GM23338 (cell line): ENCODE measurements around the gene HRAS. TPM values are rescaled to one million over a fixed set of nuclear protein-coding genes. Genes with fewer than 3 reads are reported as not detected.

ENCODE experiments used
- ATAC-seq: fragments of 200-7000 bp; cut with Tn5 transposase; 3 replicates; pipeline ENCODE4 v1.9.1; 2020
- DNase-seq: peaks from one replicate; pipeline ENCODE4 v3.0.0-alpha.2; 2015; ENCODE audit warnings: low spot score
- H2AFZ ChIP-seq: fragments of 200-600 bp; sonication (generic); 2 replicates; pipeline ENCODE4 v1.8.0; 2016; ENCODE audit warnings: antibody characterized with exemption, mild to moderate bottlenecking, moderate library complexity
- H3F3A ChIP-seq: fragments of 200-600 bp; sonication (generic); replicated peaks from 2 replicates; pipeline ENCODE4 v1.8.0; 2017; ENCODE audit warnings: antibody characterized with exemption, mixed run types, low read depth
- H3K27ac ChIP-seq: fragments of 200-600 bp; sonication (generic); 2 replicates; pipeline ENCODE4 v1.6.1; 2016; ENCODE audit warnings: low read depth
- H3K27me3 ChIP-seq: fragments of 200-600 bp; sonication (generic); 2 replicates; pipeline ENCODE4 v1.8.0; 2016; ENCODE audit warnings: mild to moderate bottlenecking, mixed run types, moderate library complexity; ENCODE audit not compliant: insufficient read depth
- H3K36me3 ChIP-seq: fragments of 200-600 bp; sonication (generic); 2 replicates; pipeline ENCODE4 v1.8.0; 2016; ENCODE audit warnings: mild to moderate bottlenecking; ENCODE audit not compliant: insufficient read depth
- H3K4me1 ChIP-seq: fragments of 200-600 bp; sonication (generic); 2 replicates; pipeline ENCODE4 v1.8.0; 2016; ENCODE audit warnings: mild to moderate bottlenecking, moderate library complexity; ENCODE audit not compliant: insufficient read depth
- H3K4me2 ChIP-seq: fragments of 200-600 bp; sonication (generic); 2 replicates; pipeline ENCODE4 v1.7.1; 2017; ENCODE audit warnings: mixed run types
- H3K4me3 ChIP-seq: fragments of 200-600 bp; sonication (generic); 2 replicates; pipeline ENCODE4 v1.6.1; 2016; ENCODE audit warnings: mixed run types
- H3K79me2 ChIP-seq: fragments of 200-600 bp; sonication (generic); replicated peaks from 2 replicates; pipeline ENCODE4 v1.8.0; 2017; ENCODE audit warnings: mild to moderate bottlenecking; ENCODE audit not compliant: insufficient read depth
- H3K9me2 ChIP-seq: fragments of 200-600 bp; sonication (generic); 2 replicates; pipeline ENCODE4 v1.8.0; 2017; ENCODE audit not compliant: insufficient read depth
- H4K20me1 ChIP-seq: fragments of 200-600 bp; sonication (generic); replicated peaks from 2 replicates; pipeline ENCODE4 v1.8.0; 2017; ENCODE audit warnings: mild to moderate bottlenecking; ENCODE audit not compliant: insufficient read depth
- H3K27ac Mint-ChIP-seq: 2 replicates; pipeline ENCODE4 v1.8.0; 2020; ENCODE audit warnings: inconsistent platforms, mild to moderate bottlenecking, moderate library complexity, mixed read lengths
- H3K27me3 Mint-ChIP-seq: 3 replicates; pipeline ENCODE4 v1.8.0; 2022; ENCODE audit warnings: low read depth, mild to moderate bottlenecking, moderate library complexity, mixed read lengths, inconsistent platforms; ENCODE audit not compliant: insufficient read depth, poor library complexity
- H3K36me3 Mint-ChIP-seq: 3 replicates; pipeline ENCODE4 v1.8.0; 2021; ENCODE audit warnings: low read depth, mild to moderate bottlenecking, inconsistent platforms, moderate library complexity, mixed read lengths
- H3K4me1 Mint-ChIP-seq: 3 replicates; pipeline ENCODE4 v1.8.0; 2020; ENCODE audit warnings: mild to moderate bottlenecking, inconsistent platforms, mixed read lengths
- H3K4me3 Mint-ChIP-seq: 3 replicates; pipeline ENCODE4 v1.8.0; 2021; ENCODE audit warnings: moderate library complexity, mild to moderate bottlenecking, inconsistent platforms, mixed read lengths
- H3K9me3 Mint-ChIP-seq: 3 replicates; pipeline ENCODE4 v1.8.0; 2020; ENCODE audit warnings: moderate library complexity, mild to moderate bottlenecking, inconsistent platforms, mixed read lengths
- EZH2phosphoT487 ChIP-seq: fragments of 200-600 bp; sonication (generic); IDR thresholded peaks from one replicate; pipeline ENCODE4 v1.8.1; 2018; ENCODE audit warnings: antibody characterized with exemption; ENCODE audit not compliant: unreplicated experiment
- JUNB ChIP-seq: IDR thresholded peaks from one replicate; pipeline ENCODE4 v1.6.1; 2016; ENCODE audit warnings: antibody characterized with exemption; ENCODE audit not compliant: unreplicated experiment
- NANOG ChIP-seq: IDR thresholded peaks from 2 replicates; pipeline ENCODE4 v1.6.1; 2016; ENCODE audit warnings: antibody characterized with exemption, borderline replicate concordance
- POLR2AphosphoS5 ChIP-seq: IDR thresholded peaks from 2 replicates; pipeline ENCODE4 v1.6.1; 2016; ENCODE audit warnings: antibody characterized with exemption, low read depth
- STAT1 ChIP-seq: IDR thresholded peaks from one replicate; pipeline ENCODE4 v1.6.1; 2016; ENCODE audit warnings: antibody characterized with exemption; ENCODE audit not compliant: unreplicated experiment
- ZNF331 ChIP-seq: fragments of 250-450 bp; sonication (Bioruptor Pico); IDR thresholded peaks from 2 replicates; pipeline ENCODE4 v1.5.0; 2020; ENCODE audit warnings: low read depth, mild to moderate bottlenecking, moderate library complexity
- polyA plus RNA-seq: library from polyadenylated mRNA; unstranded; fragments of >200 nt; fragmentation: Nextera tagmentation; extraction: Ambion mirVana; gene quantifications from 2 replicates; pipeline ENCODE4 v1.2.1, GENCODE V29; 2016
- total RNA-seq: library from RNA; depleted of rRNA; stranded (reverse); fragments of >200 nt; shearing (Covaris generic); gene quantifications from 2 replicates; pipeline ENCODE4 v1.2.3, GENCODE V29; 2014
- TF ChIP-seq, protein P1 (sequence below): fragments of 250-450 bp; sonication (Bioruptor Pico); IDR thresholded peaks from 2 replicates; pipeline ENCODE4 v1.5.0; 2020; ENCODE audit warnings: mild to moderate bottlenecking, moderate library complexity
- TF ChIP-seq, protein P2 (sequence below): IDR thresholded peaks from 2 replicates; pipeline ENCODE4 v1.6.1; 2016; ENCODE audit warnings: antibody characterized with exemption
- TF ChIP-seq, protein P3 (sequence below): IDR thresholded peaks from one replicate; pipeline ENCODE4 v1.6.1; 2018; ENCODE audit warnings: antibody characterized with exemption; ENCODE audit not compliant: unreplicated experiment
- TF ChIP-seq, protein P4 (sequence below), 2 experiments: fragments of 200-600 bp in 1 of 2; sonication (generic) in 1 of 2; conservative IDR thresholded peaks; 2 replicates each; pipeline versions ENCODE4 v1.5.1 to v1.6.1; 2016 to 2017; ENCODE audit warnings: antibody characterized with exemption in 2 of 2, low read depth in 2 of 2, mild to moderate bottlenecking in 2 of 2, moderate library complexity in 1 of 2

HRAS gene
- total and polyA plus RNA-seq, 2 experiments from 2014 or later, result 37.9 to 48.7 TPM

DNA sequence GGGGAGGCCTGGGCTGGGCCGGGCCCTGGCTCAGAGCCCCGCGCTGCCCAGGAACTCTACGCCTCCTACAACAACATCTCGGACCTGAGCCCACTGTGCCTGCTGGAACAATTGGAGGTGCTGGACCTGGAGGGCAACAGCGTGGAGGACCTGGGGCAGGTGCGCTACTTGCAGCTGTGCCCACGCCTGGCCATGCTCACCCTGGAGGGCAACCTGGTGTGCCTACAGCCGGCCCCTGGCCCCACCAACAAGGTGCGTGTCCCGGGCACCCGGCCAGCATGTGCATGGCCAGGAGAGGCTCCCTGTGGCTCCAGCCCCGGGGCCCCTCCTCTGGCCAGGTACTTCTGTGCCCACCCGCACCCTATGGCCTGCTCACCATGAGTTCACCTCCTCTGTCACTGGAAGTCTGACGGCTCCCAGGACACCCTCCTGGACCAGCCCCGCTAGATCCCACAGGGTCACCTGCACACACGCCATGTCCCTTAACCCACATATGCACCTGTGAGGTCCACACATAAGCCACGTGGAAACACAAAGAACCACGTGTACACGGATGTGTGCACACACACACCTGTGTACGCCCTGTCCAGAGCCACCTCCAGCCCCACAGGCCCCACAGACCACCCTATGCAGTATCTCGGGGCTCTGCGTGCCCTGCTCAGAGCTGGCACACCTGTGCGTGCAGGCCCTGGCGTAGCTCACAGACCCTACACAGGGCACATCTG is 14.8 kb upstream of the HRAS start:
- Histone ChIP-seq H3K27ac (no peak overlapping the region), H3F3A (0 out of 2 replicates have a peak, but pooled peaks cover 7% of the 10 kb centered on the region), H2AFZ (no peak overlapping the region), H3K79me2 (no peaks in the 10 kb centered on the region), H3K4me3 (no peak overlapping the region), H3K9me2 (no peaks in the 10 kb centered on the region), H4K20me1 (no peaks in the 10 kb centered on the region), H3K27me3 (no peaks in the 10 kb centered on the region), H3K36me3 (no peaks in the 10 kb centered on the region), H3K4me1 (no peaks in the 10 kb centered on the region), H3K4me2 (no peak overlapping the region)
- DNase-seq (no peak), ATAC-seq (no peak)
- Mint-ChIP-seq H3K36me3 (no peaks in the 10 kb centered on the region), H3K27ac (no peak overlapping the region), H3K9me3 (no peaks in the 10 kb centered on the region), H3K27me3 (peaks cover 8% of the 10 kb centered on the region), H3K4me3 (no peak overlapping the region), H3K4me1 (no peaks in the 10 kb centered on the region; the same call in 2 of the 3 replicates)
- TF ChIP-seq, protein P1, sequence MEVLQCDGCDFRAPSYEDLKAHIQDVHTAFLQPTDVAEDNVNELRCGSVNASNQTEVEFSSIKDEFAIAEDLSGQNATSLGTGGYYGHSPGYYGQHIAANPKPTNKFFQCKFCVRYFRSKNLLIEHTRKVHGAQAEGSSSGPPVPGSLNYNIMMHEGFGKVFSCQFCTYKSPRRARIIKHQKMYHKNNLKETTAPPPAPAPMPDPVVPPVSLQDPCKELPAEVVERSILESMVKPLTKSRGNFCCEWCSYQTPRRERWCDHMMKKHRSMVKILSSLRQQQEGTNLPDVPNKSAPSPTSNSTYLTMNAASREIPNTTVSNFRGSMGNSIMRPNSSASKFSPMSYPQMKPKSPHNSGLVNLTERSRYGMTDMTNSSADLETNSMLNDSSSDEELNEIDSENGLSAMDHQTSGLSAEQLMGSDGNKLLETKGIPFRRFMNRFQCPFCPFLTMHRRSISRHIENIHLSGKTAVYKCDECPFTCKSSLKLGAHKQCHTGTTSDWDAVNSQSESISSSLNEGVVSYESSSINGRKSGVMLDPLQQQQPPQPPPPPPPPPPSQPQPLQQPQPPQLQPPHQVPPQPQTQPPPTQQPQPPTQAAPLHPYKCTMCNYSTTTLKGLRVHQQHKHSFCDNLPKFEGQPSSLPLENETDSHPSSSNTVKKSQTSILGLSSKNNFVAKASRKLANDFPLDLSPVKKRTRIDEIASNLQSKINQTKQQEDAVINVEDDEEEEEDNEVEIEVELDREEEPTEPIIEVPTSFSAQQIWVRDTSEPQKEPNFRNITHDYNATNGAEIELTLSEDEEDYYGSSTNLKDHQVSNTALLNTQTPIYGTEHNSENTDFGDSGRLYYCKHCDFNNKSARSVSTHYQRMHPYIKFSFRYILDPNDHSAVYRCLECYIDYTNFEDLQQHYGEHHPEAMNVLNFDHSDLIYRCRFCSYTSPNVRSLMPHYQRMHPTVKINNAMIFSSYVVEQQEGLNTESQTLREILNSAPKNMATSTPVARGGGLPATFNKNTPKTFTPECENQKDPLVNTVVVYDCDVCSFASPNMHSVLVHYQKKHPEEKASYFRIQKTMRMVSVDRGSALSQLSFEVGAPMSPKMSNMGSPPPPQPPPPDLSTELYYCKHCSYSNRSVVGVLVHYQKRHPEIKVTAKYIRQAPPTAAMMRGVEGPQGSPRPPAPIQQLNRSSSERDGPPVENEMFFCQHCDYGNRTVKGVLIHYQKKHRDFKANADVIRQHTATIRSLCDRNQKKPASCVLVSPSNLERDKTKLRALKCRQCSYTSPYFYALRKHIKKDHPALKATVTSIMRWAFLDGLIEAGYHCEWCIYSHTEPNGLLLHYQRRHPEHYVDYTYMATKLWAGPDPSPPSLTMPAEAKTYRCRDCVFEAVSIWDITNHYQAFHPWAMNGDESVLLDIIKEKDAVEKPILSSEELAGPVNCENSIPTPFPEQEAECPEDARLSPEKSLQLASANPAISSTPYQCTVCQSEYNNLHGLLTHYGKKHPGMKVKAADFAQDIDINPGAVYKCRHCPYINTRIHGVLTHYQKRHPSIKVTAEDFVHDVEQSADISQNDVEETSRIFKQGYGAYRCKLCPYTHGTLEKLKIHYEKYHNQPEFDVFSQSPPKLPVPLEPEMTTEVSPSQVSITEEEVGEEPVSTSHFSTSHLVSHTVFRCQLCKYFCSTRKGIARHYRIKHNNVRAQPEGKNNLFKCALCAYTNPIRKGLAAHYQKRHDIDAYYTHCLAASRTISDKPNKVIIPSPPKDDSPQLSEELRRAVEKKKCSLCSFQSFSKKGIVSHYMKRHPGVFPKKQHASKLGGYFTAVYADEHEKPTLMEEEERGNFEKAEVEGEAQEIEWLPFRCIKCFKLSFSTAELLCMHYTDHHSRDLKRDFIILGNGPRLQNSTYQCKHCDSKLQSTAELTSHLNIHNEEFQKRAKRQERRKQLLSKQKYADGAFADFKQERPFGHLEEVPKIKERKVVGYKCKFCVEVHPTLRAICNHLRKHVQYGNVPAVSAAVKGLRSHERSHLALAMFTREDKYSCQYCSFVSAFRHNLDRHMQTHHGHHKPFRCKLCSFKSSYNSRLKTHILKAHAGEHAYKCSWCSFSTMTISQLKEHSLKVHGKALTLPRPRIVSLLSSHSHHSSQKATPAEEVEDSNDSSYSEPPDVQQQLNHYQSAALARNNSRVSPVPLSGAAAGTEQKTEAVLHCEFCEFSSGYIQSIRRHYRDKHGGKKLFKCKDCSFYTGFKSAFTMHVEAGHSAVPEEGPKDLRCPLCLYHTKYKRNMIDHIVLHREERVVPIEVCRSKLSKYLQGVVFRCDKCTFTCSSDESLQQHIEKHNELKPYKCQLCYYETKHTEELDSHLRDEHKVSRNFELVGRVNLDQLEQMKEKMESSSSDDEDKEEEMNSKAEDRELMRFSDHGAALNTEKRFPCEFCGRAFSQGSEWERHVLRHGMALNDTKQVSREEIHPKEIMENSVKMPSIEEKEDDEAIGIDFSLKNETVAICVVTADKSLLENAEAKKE (CRISPR knock-in tag), result no peak
- no peak for TF ChIP-seq NANOG
- TF ChIP-seq EZH2phosphoT487, result no peak
- no peak for TF ChIP-seq STAT1
- TF ChIP-seq POLR2AphosphoS5, result no peak
- TF ChIP-seq, protein P2, sequence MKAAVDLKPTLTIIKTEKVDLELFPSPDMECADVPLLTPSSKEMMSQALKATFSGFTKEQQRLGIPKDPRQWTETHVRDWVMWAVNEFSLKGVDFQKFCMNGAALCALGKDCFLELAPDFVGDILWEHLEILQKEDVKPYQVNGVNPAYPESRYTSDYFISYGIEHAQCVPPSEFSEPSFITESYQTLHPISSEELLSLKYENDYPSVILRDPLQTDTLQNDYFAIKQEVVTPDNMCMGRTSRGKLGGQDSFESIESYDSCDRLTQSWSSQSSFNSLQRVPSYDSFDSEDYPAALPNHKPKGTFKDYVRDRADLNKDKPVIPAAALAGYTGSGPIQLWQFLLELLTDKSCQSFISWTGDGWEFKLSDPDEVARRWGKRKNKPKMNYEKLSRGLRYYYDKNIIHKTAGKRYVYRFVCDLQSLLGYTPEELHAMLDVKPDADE, result no peak
- TF ChIP-seq ZNF331, result no peak
- no peak for TF ChIP-seq JUNB
- TF ChIP-seq, protein P3, sequence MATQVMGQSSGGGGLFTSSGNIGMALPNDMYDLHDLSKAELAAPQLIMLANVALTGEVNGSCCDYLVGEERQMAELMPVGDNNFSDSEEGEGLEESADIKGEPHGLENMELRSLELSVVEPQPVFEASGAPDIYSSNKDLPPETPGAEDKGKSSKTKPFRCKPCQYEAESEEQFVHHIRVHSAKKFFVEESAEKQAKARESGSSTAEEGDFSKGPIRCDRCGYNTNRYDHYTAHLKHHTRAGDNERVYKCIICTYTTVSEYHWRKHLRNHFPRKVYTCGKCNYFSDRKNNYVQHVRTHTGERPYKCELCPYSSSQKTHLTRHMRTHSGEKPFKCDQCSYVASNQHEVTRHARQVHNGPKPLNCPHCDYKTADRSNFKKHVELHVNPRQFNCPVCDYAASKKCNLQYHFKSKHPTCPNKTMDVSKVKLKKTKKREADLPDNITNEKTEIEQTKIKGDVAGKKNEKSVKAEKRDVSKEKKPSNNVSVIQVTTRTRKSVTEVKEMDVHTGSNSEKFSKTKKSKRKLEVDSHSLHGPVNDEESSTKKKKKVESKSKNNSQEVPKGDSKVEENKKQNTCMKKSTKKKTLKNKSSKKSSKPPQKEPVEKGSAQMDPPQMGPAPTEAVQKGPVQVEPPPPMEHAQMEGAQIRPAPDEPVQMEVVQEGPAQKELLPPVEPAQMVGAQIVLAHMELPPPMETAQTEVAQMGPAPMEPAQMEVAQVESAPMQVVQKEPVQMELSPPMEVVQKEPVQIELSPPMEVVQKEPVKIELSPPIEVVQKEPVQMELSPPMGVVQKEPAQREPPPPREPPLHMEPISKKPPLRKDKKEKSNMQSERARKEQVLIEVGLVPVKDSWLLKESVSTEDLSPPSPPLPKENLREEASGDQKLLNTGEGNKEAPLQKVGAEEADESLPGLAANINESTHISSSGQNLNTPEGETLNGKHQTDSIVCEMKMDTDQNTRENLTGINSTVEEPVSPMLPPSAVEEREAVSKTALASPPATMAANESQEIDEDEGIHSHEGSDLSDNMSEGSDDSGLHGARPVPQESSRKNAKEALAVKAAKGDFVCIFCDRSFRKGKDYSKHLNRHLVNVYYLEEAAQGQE, result no peak
- TF ChIP-seq, protein P4, sequence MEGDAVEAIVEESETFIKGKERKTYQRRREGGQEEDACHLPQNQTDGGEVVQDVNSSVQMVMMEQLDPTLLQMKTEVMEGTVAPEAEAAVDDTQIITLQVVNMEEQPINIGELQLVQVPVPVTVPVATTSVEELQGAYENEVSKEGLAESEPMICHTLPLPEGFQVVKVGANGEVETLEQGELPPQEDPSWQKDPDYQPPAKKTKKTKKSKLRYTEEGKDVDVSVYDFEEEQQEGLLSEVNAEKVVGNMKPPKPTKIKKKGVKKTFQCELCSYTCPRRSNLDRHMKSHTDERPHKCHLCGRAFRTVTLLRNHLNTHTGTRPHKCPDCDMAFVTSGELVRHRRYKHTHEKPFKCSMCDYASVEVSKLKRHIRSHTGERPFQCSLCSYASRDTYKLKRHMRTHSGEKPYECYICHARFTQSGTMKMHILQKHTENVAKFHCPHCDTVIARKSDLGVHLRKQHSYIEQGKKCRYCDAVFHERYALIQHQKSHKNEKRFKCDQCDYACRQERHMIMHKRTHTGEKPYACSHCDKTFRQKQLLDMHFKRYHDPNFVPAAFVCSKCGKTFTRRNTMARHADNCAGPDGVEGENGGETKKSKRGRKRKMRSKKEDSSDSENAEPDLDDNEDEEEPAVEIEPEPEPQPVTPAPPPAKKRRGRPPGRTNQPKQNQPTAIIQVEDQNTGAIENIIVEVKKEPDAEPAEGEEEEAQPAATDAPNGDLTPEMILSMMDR (conservative IDR thresholded peaks at IDR 0.05; ENCODE audit: low read depth in 2 of 2), result no peak
